Sigmoid colon (tissue), 7 donors: ENCODE results near the gene APOBEC3F. TPM values are rescaled to one million over a fixed set of nuclear protein-coding genes. Genes with fewer than 3 reads are reported as not detected.
"Not testable (repeated sequence)": the region's sequence is repeated elsewhere in the genome, so short reads cannot be mapped to it uniquely, and the experiment has no call there.

Experiments
- DNase-seq: peaks from one replicate; pipeline ENCODE4 v3.0.0-alpha.2; 2019
- H3K27ac ChIP-seq, 4 donors: fragments of 200-600 bp; sonication (generic); one replicate each; pipeline ENCODE4 v1.5.1; 2016 to 2019; ENCODE audit warnings: mild to moderate bottlenecking in 1 of 4
- H3K27me3 ChIP-seq, 3 donors: fragments of 200-600 bp; sonication (generic); one replicate each; pipeline ENCODE4 v1.5.1; 2019; ENCODE audit warnings: mild to moderate bottlenecking in 1 of 3
- H3K36me3 ChIP-seq, 4 donors: fragments of 200-600 bp; sonication (generic); one replicate each; pipeline ENCODE4 v1.5.1; 2016 to 2019
- H3K4me1 ChIP-seq, 4 donors: fragments of 200-600 bp; sonication (generic); one replicate each; pipeline ENCODE4 v1.5.1; 2017 to 2019
- H3K4me3 ChIP-seq, 4 donors: fragments of 200-600 bp; sonication (generic); one replicate each; pipeline ENCODE4 v1.5.1; 2017 to 2019; ENCODE audit warnings: mild to moderate bottlenecking in 2 of 4, moderate library complexity in 1 of 4
- H3K9me3 ChIP-seq, 4 donors: fragments of 200-600 bp in 3 of 4; sonication (generic) in 3 of 4; one replicate each; pipeline versions ENCODE4 v1.5.1 to v1.6.1; 2013 to 2019
- CTCF ChIP-seq, 4 experiments: fragments of 450-650 bp in 3 of 4; fragments of 200-600 bp in 1 of 4; IDR thresholded peaks; one replicate each; pipeline ENCODE4 v1.5.1; 2016 to 2019; ENCODE audit warnings: antibody characterized with exemption in 4 of 4, mild to moderate bottlenecking in 3 of 4, moderate library complexity in 2 of 4
- EP300 ChIP-seq, 4 donors: sonication (generic); formaldehyde crosslinking; IDR thresholded peaks; one replicate each; pipeline ENCODE4 v1.6.1; 2017; ENCODE audit warnings: antibody characterized with exemption in 4 of 4
- POLR2A ChIP-seq, 2 donors: fragments of 450-650 bp; IDR thresholded peaks; one replicate each; pipeline ENCODE4 v1.6.1; 2016; ENCODE audit warnings: antibody characterized with exemption in 2 of 2, mild to moderate bottlenecking in 2 of 2, moderate library complexity in 2 of 2
- POLR2AphosphoS5 ChIP-seq, 4 donors: sonication (generic); formaldehyde crosslinking; IDR thresholded peaks; one replicate each; pipeline ENCODE4 v1.6.1; 2017; ENCODE audit warnings: antibody characterized with exemption in 4 of 4
- WGBS, 2 donors: extraction: QIAGEN DNeasy Blood & Tissue Kit; methylation state at CpG; one replicate each; pipeline ENCODE4 v1.1.7; 2013; 5-methylcytosine and 5-hydroxymethylcytosine counted together
- intact Hi-C: fragments of 100-400 bp; cut with DNase I; formaldehyde crosslinking; loops from one replicate; pipeline ENCODE4 v1.15.1; 2023
- polyA plus RNA-seq, 3 donors: library from polyadenylated mRNA; stranded (reverse); fragments of 200-250 nt; gene quantifications; one replicate each; pipeline ENCODE4 v1.2.3, GENCODE V29; 2013
- total RNA-seq, 4 donors: library from RNA; depleted of rRNA; stranded (reverse); fragments of >200 nt; gene quantifications; one replicate each; pipeline ENCODE4 v1.1.0, GENCODE V29; 2016
- donor health status: healthy with polysubstance abuse.
- donor health status: Bipolar disorder and iron deficiency.
- donor health status: healthy.

APOBEC3F gene
- total and polyA plus RNA-seq, 7 donors, result 1.2 to 10.2 (median 4.6) TPM

GRCh38 chr22:39039306-39040126 is 1.1 kb upstream of the APOBEC3F start:
- no peak for DNase-seq
- Histone ChIP-seq H3K4me1 (peaks cover 0 to 18% (median 10%) of the 10 kb centered on the region in 4 donors), H3K4me3 (peak overlapping the region in 1 of 4 donors; percentile 73), H3K36me3 (no peaks in the 10 kb centered on the region), H3K27ac (peak overlapping the region; percentile 83 to 91 (median 86)), H3K9me3 (no peaks in the 10 kb centered on the region), H3K27me3 (no peaks in the 10 kb centered on the region)
- WGBS, 2 donors, result 89 to 95% methylated on average over 19 of the region's 19 CpGs
- intact Hi-C loops, result no loop called here
- TF ChIP-seq CTCF (IDR thresholded peaks at IDR 0.05) (no peak), POLR2AphosphoS5 (IDR thresholded peaks at IDR 0.05) (no peak), POLR2A (IDR thresholded peaks at IDR 0.05) (no peak)

- H3K9me3 ChIP-seq, H3K27me3 ChIP-seq, H3K36me3 ChIP-seq, DNase-seq, intact Hi-C loops: not testable (repeated sequence)
- WGBS, 2 donors, result 27 to 30% methylated on average over 10 to 11 of the region's 14 CpGs
- peak overlapping the region; percentile 51 to 73 (median 60) for H3K4me3 ChIP-seq
- H3K27ac ChIP-seq, result peak overlapping the region; percentile 83 to 91 (median 86)
- H3K4me1 ChIP-seq, result peaks cover 0 to 18% (median 10%) of the 10 kb centered on the region in 4 donors
Measured at GRCh38 chr22:39040155-39040537, 518 bp upstream of the APOBEC3F start.

GRCh38 chr22:39041908-39042307 is 1.2 kb downstream of the APOBEC3F start:
- intact Hi-C loops, result no loop called here
- Histone ChIP-seq H3K4me1 (peaks cover 0 to 18% (median 10%) of the 10 kb centered on the region in 4 donors), H3K4me3 (no peak overlapping the region), H3K27ac (peak overlapping the region in 3 of 4 donors; percentile 85 to 91 (median 88)), H3K27me3 (no peaks in the 10 kb centered on the region), H3K36me3 (peaks cover 0 to 10% (median 0%) of the 10 kb centered on the region in 4 donors), H3K9me3 (no peaks in the 10 kb centered on the region)
- WGBS, 2 donors, result 93 to 96% methylated on average over 7 of the region's 7 CpGs
- DNase-seq, result no peak
- TF ChIP-seq POLR2A (IDR thresholded peaks at IDR 0.05) (no peak), EP300 (IDR thresholded peaks at IDR 0.05) (no peak), CTCF (IDR thresholded peaks at IDR 0.05) (no peak), POLR2AphosphoS5 (IDR thresholded peaks at IDR 0.05) (no peak)

- DNase-seq, intact Hi-C loops: not testable (repeated sequence)
Measured at GRCh38 chr22:39043063-39043462, 2.4 kb downstream of the APOBEC3F start.

GRCh38 chr22:39045136-39045535 is 4.5 kb downstream of the APOBEC3F start:
- H3K36me3 ChIP-seq, H3K9me3 ChIP-seq, H3K27ac ChIP-seq, H3K27me3 ChIP-seq, intact Hi-C loops, DNase-seq, H3K4me3 ChIP-seq: not testable (repeated sequence)
- WGBS, 2 donors, result 88 to 89% methylated on average over 14 of the region's 14 CpGs
- H3K4me1 ChIP-seq, result peaks cover 0 to 14% (median 10%) of the 10 kb centered on the region in 4 donors

More at GRCh38 chr22:39043063-39043462, 2.4 kb downstream of the APOBEC3F start:
- H3K4me1 ChIP-seq, result peaks cover 0 to 18% (median 10%) of the 10 kb centered on the region in 4 donors
- H3K27me3 ChIP-seq, H3K9me3 ChIP-seq, H3K4me3 ChIP-seq, H3K36me3 ChIP-seq, H3K27ac ChIP-seq: not testable (repeated sequence)
- WGBS, 2 donors, result 96% methylated on average over 17 to 18 of the region's 18 CpGs

- DNase-seq, H3K36me3 ChIP-seq, H3K27me3 ChIP-seq, H3K4me3 ChIP-seq, H3K9me3 ChIP-seq, intact Hi-C loops, H3K4me1 ChIP-seq, H3K27ac ChIP-seq: not testable (repeated sequence)
- WGBS, 2 donors, result 59 to 90% methylated on average over 7 of the region's 7 CpGs
Measured at GRCh38 chr22:39049486-39049885, 8.8 kb downstream of the APOBEC3F start.

- H3K27me3 ChIP-seq, DNase-seq, H3K4me3 ChIP-seq, H3K4me1 ChIP-seq, intact Hi-C loops, H3K9me3 ChIP-seq, H3K36me3 ChIP-seq, H3K27ac ChIP-seq: not testable (repeated sequence)
- WGBS, 2 donors, result 49 to 80% methylated on average over 16 to 17 of the region's 18 CpGs
Measured at GRCh38 chr22:39051844-39052495, 11.3 kb downstream of the APOBEC3F start.
